Measurements from ENCODE around the gene EFCAB12.
"Not testable (repeated sequence)": the region's sequence is repeated elsewhere in the genome, so short reads cannot be mapped to it uniquely, and the experiment has no call there.

The EFCAB12 gene

DNA sequence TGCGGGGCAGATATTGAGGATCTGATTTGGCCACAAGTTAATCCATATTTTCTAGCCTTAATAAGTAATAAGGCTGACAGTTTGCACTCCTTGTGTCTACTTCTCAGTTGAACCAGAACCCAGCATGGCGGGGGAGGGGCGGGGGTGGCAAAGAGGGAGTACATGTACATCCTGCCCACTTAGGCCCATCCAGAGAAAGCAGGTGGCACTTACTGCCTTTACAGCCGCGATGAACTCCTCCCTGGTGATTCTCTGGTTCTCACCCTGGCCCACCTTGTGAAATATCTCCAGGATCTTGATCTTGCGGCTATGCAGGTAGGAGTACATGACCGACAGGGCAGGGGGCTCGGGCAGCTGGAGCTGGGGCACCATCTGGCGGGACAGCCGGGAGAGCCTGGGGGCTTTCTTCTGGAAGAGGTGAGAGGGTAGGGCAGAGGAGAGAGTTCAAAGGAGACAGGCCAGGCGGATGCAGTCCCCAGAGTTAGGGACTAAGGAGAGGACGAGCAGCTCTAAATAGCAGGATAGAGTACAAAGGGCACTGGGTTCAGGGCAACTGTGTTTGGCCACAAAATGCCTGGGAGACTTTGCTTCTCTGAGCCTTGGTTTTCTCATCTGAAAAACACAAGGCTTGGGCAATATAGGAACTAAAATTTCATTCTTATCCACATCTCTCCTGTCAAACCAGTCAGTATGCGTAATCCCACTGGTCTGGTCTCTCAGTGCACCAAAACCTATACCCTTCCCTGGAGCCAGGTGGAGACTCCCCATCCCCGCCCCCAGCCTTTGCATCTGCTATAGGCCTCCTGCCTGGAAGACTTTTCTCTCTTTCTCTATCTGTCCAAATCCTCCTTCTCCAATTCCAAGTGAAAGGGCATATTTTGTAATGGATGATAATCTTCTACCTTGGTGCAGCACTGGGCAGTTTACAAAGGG lies 10.1 kb downstream of the EFCAB12 start:
- no peak for ATAC-seq

DNA sequence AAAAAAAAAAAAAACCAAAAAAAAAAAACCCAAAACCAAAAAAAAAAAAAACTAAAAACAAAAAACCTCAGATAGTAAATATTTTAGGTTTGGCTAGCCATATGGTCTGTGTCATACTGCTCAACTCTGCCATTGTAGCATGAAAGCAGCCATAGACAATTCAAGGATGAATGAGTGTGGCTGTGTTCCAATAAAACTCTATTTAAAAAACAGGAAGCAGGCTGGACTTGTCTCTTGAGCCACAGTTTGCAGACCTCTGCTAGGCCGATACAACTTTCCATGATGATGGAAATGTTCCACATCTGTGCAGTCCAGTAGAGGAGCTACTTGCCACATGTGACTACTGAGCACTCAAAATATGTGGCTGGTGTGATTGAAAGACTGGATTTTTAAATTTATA lies 11.1 kb downstream of the EFCAB12 start:
- no peak for ATAC-seq

GRCh38 chr3:129416415-129416814 lies 12.0 kb downstream of the EFCAB12 start:
- ATAC-seq: no peak

GRCh38 chr3:129415830-129416229 lies 12.6 kb downstream of the EFCAB12 start:
- ATAC-seq: no peak

DNA sequence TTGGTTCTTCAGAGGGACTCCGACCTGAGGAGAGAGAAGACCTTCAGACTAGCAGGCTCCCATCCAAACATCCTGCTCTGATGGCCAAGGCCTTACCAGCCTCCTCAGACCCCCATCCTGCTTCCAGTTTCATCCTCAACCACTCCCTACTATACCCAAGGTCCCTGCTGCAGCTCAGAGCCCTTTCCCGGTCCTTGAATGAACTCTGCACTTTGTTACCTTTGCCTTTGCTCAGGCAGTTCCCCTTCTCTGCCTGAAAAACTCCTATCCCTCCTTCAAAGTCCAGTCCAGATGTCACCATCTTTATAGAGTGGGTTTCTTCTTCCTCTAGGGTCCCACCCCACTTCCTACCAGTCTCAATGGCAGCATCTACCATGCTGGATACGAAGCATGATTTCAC lies 13.1 kb downstream of the EFCAB12 start:
- ATAC-seq: no peak

- peak in 1 of 2 donors; percentile 30 for ATAC-seq
Measured at GRCh38 chr3:129413687-129414506, 14.5 kb downstream of the EFCAB12 start.

DNA sequence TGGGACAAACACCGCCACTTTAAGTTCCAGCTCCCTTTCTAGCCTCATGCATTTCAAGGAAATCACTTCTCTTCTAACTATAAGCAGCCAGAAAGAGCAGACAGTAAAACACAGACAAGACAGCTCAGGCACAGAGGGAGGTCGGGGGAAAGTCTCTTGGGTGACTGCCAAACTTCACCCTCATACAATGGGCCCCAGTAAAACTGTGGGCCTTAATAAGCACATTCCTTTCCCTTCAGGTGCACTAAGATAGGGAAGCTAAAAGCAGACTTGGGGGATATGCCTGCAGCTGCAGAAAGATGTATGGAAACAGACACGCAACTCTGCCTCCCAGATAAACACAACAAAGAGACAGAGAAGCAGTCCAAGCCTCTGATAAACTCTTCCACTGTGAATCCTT lies 15.2 kb downstream of the EFCAB12 start:
- not testable (repeated sequence) for ATAC-seq

DNA sequence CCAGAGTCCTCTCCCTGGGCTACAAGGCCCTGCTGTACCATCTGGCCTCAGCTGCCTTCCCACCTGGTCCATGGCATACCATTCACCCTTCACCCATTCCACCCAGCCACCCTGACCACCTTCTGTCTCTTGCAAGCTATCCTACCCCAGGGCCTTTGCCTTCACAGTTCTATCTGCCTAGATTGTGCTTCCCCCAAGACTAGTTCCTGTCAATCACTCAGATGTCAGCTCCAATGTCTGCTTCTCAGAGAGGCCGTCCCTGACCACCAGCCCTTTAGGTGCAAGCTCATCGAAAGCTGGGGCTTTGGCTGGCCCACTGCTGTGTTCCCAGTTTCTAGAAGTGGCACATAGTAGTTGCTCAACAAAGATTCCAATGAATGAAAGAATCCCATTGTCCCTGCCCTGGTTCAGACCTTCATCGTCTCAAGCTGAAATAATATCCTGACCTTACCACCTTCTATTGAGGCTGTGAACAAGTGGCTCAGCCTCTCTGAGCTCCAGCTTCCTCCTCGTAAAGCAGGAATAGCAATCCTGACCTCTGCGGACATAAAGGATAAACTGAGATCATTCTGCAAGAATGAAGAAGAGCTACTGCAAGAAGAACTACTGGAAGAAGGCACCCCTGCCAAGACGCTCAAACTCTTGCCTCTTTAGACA lies 15.8 kb downstream of the EFCAB12 start:
- ATAC-seq: no peak

GRCh38 chr3:129410971-129411370 lies 17.5 kb downstream of the EFCAB12 start:
- no peak for ATAC-seq

DNA sequence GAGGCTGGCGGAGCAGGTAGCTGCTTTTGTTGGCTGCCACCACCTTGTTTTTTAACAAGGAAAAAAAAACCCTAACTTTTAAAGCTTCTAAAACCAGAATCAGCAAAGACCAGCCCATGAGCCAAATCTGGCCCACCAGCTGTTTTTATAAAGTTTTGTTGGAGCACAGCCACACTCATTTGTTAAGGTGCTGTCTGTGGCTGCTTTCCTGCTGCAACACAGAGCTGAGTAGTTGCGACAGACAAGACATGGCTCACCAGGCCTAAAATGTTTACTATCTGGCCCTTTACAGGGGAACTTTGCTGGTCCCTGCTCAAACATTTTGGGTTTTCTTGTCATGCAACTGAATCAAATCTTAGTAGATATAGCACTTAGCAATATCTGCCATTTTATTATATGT lies 18.9 kb downstream of the EFCAB12 start:
- ATAC-seq: no peak

- ATAC-seq: no peak
Measured at GRCh38 chr3:129404610-129405009, 23.8 kb downstream of the EFCAB12 start.

DNA sequence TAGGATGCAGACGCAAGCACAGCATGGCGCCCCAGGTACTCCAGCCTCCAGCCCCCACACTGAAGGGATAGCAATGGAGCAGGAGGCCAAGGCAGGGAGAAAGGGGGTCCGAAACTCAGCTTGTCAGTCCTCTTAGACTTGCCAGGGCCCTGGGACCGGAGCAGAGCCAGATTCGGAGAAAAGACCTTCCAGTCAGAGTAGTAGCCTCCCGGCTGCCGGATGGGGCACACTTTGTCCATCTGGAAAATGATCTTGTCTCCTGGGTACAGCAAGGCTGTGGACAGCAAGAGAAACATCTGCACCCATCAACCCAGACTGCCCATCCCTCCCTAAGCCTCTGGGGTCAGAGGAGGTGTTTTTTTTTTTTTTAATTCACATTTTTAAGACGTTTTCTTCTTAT lies 24.3 kb downstream of the EFCAB12 start:
- ATAC-seq: no peak

- no peak for ATAC-seq
Measured at GRCh38 chr3:129403450-129403849, 25.0 kb downstream of the EFCAB12 start.

GRCh38 chr3:129402616-129403015 lies 25.8 kb downstream of the EFCAB12 start:
- ATAC-seq: no peak

DNA sequence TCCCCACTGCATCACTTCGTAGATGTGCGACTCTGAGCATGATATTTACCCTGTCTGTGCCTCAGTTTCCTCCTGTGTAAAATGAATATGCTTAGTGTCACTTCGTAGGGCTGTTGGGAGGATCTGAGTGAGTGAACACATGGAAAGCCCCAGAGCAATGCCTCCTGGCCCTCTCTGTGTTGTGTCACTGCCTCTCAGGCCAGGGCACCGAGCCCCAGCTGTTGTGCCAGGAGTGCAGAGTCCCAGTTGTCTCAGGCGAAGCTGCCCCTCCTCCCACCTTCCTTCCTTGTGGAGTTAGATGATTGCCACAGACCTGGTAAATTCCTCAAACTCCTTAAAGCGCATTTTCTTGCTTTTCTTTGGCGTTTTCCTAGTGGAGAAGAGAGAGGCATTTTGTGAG lies 26.2 kb downstream of the EFCAB12 start:
- no peak for ATAC-seq

- peak; percentile 8 to 39 for ATAC-seq
Measured at GRCh38 chr3:129399895-129400357, 28.5 kb downstream of the EFCAB12 start.

GRCh38 chr3:129399145-129399894 lies 29.1 kb downstream of the EFCAB12 start:
- ATAC-seq: peak; percentile 81 to 86

DNA sequence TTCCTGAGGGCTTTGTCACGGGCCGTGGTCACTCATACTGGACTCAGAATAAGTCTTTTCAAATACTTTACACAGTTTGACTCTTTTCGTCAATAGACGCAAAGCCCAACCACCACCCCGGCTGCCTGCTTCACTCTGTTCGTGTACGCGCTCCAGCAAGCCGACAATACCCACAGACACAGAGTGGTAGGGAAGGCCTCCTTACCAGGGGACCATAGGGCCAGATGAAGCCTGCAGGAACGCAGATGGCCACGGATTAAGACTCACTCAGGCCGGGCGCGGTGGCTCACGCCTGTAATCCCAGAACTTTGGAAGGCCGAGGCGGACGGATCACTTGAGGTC lies 29.7 kb downstream of the EFCAB12 start:
- peak; percentile 14 to 30 for ATAC-seq

GRCh38 chr3:129393760-129394564 lies 34.5 kb downstream of the EFCAB12 start:
- ATAC-seq: not testable (repeated sequence)

DNA sequence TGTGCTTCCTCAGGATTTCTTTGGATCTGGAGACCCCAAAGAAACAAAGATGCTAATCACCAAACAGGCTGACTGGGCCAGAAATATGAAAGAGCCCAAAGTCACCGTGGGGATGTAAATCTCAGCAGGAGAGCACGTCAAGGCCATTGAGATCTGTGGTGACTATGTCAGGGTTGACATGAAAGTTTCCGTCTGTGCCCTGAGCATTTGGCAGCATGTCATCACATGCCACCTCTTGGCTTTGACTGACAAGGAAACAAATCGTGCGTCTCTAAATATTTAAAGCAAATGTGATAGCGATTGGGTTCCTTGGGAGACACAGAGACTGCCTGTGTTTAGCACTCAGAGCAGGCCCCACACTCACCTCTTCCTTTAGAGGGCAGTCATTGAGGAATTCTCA lies 35.2 kb downstream of the EFCAB12 start:
- ATAC-seq: no peak

- not testable (repeated sequence) for ATAC-seq
Measured at GRCh38 chr3:129392106-129392887, 36.1 kb downstream of the EFCAB12 start.
